Mesenchymal stem cell (in vitro differentiated cells and primary cell): ENCODE measurements around the gene CYP46A1.

Source experiments
- DNase-seq: peaks from one replicate; pipeline ENCODE4 v3.0.0-alpha.2; 2013
- H2AFZ ChIP-seq: one replicate; pipeline ENCODE4 v1.6.1; 2013; ENCODE audit warnings: low read depth, mild to moderate bottlenecking, control low read depth, inconsistent platforms, low read length, moderate library complexity
- H2AK5ac ChIP-seq: 2 replicates; pipeline ENCODE4 v1.6.1; 2013; ENCODE audit warnings: low read length, moderate library complexity, mild to moderate bottlenecking, inconsistent platforms; ENCODE audit not compliant: severe bottlenecking
- H2BK120ac ChIP-seq: one replicate; pipeline ENCODE4 v1.6.1; 2013; ENCODE audit warnings: low read depth, mild to moderate bottlenecking, inconsistent platforms, low read length, moderate library complexity
- H2BK12ac ChIP-seq, 2 experiments: one replicate each; pipeline ENCODE4 v1.6.1; 2013; ENCODE audit warnings: inconsistent platforms in 2 of 2, low read length in 2 of 2, mild to moderate bottlenecking in 2 of 2, moderate library complexity in 2 of 2, control low read depth in 1 of 2
- H2BK15ac ChIP-seq: one replicate; pipeline ENCODE4 v1.6.1; 2013; ENCODE audit warnings: mild to moderate bottlenecking, low read depth, inconsistent platforms; ENCODE audit not compliant: poor library complexity, severe bottlenecking
- H2BK5ac ChIP-seq: 2 replicates; pipeline ENCODE4 v1.6.1; 2013; ENCODE audit warnings: low read depth, mild to moderate bottlenecking, low read length, control low read depth, inconsistent platforms; ENCODE audit not compliant: poor library complexity, severe bottlenecking
- H3K14ac ChIP-seq, 2 experiments: one replicate each; pipeline ENCODE4 v1.6.1; 2013; ENCODE audit warnings: inconsistent platforms in 2 of 2, low read length in 2 of 2, control low read depth in 1 of 2, mild to moderate bottlenecking in 1 of 2, moderate library complexity in 1 of 2
- H3K18ac ChIP-seq, 2 experiments: one replicate each; pipeline ENCODE4 v1.6.1; 2013; ENCODE audit warnings: inconsistent platforms in 2 of 2, low read length in 2 of 2, control low read depth in 1 of 2, low read depth in 1 of 2, mild to moderate bottlenecking in 1 of 2
- H3K23ac ChIP-seq, 2 experiments: one replicate each; pipeline ENCODE4 v1.6.1; 2013; ENCODE audit warnings: inconsistent platforms in 2 of 2, low read length in 2 of 2, mild to moderate bottlenecking in 2 of 2, moderate library complexity in 2 of 2, control low read depth in 1 of 2
- H3K27ac ChIP-seq: 2 replicates; pipeline ENCODE4 v1.5.1; 2013; ENCODE audit warnings: mild to moderate bottlenecking, moderate library complexity, low read length, control low read depth, inconsistent platforms; ENCODE audit not compliant: poor library complexity, severe bottlenecking
- H3K27me3 ChIP-seq, 2 experiments: 2 replicates each; pipeline versions ENCODE4 v1.6.1 to v1.7.0; 2013; ENCODE audit warnings: low read length in 2 of 2, mild to moderate bottlenecking in 2 of 2, moderate library complexity in 2 of 2, control low read depth in 1 of 2, inconsistent platforms in 1 of 2; ENCODE audit not compliant: control insufficient read depth in 1 of 2, insufficient read depth in 1 of 2
- H3K36me3 ChIP-seq, 2 experiments: 2 replicates each; pipeline versions ENCODE4 v1.6.1 to v1.7.0; 2013; ENCODE audit warnings: low read length in 2 of 2, control low read depth in 1 of 2, inconsistent platforms in 1 of 2, low read depth in 1 of 2, mild to moderate bottlenecking in 1 of 2; ENCODE audit not compliant: insufficient read depth in 2 of 2, control insufficient read depth in 1 of 2
- H3K4ac ChIP-seq, 2 experiments: one replicate each; pipeline ENCODE4 v1.6.1; 2013; ENCODE audit warnings: inconsistent platforms in 2 of 2, low read length in 2 of 2, mild to moderate bottlenecking in 2 of 2, moderate library complexity in 2 of 2, control low read depth in 1 of 2, low read depth in 1 of 2
- H3K4me1 ChIP-seq: 2 replicates; pipeline ENCODE4 v1.6.1; 2013; ENCODE audit warnings: low read depth, low read length, control low read depth; ENCODE audit not compliant: control insufficient read depth, insufficient read depth
- H3K4me2 ChIP-seq: 2 replicates; pipeline ENCODE4 v1.6.1; 2013; ENCODE audit warnings: low read length, mild to moderate bottlenecking, inconsistent platforms; ENCODE audit not compliant: poor library complexity, severe bottlenecking
- H3K4me3 ChIP-seq, 2 experiments: 2 replicates each; pipeline versions ENCODE4 v1.5.1 to v1.7.0; 2013; ENCODE audit warnings: low read length in 2 of 2, mild to moderate bottlenecking in 2 of 2, control low read depth in 1 of 2, low read depth in 1 of 2; ENCODE audit not compliant: insufficient read depth in 1 of 2
- H3K79me1 ChIP-seq: replicated peaks from 2 replicates; pipeline ENCODE4 v1.6.1; 2013; ENCODE audit warnings: mild to moderate bottlenecking, control low read depth, low read length, inconsistent platforms; ENCODE audit not compliant: poor library complexity, severe bottlenecking
- H3K9ac ChIP-seq: 2 replicates; pipeline ENCODE4 v1.7.0; 2013; ENCODE audit warnings: mild to moderate bottlenecking, low read length, moderate library complexity
- H3K9me3 ChIP-seq: 2 replicates; pipeline ENCODE4 v1.7.0; 2013; ENCODE audit warnings: mild to moderate bottlenecking, low read length; ENCODE audit not compliant: control insufficient read depth
- H4K8ac ChIP-seq: one replicate; pipeline ENCODE4 v1.6.1; 2013; ENCODE audit warnings: inconsistent platforms, mild to moderate bottlenecking, low read length, moderate library complexity
- H4K91ac ChIP-seq: one replicate; pipeline ENCODE4 v1.6.1; 2013; ENCODE audit warnings: mild to moderate bottlenecking, low read length, inconsistent platforms
- WGBS: methylation state at CpG from one replicate; pipeline ENCODE4 v1.1.7; 2013; ENCODE audit warnings: mixed read lengths; 5-methylcytosine and 5-hydroxymethylcytosine counted together

CYP46A1 gene

DNA sequence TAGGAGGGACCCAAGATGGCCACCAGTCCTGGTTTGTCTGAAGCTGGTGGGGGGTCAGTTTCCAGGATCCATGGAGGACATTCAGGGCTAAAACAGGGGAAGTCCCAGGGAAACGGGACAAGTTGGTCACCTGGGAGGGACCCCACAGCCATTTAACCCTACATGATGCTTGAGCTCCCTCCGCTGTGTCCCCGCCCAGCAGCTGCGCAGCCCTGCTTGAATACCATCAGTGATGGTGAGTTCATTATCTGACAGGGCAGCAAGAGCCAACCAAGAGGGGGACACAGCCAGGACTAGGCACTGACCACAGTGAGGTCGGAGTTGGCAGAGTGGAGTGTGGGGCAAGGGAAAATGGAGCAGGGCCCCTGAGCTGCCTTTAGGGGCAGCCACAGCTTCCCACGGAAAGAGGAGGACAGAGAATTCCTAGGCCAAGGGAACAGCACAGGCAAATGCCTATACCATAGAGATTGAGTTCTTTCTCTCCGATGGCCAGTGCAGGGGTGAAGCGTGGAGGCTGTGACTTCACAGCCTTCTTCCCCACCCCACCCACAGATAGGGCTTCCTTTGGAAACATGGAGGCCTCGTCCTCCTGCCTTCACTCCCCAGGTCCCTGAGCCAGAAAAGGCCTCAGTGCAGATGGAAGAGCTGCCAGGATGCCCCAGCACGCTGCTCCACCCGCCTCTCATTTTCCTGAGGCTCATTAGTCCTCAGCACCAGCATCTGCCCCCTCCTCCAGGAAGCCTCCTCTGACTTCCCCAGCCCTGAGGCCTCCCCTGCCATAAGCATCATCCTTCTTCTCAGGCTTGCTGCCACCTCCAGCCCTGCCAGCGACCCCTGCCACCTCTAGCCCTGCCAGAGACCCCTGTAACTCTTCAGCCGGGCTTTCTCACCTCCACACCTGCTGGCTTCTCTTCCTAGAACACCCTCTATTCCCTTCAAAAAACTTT, 51.4 kb downstream of the CYP46A1 start:
- no peak overlapping the region for H3K27ac ChIP-seq
- H3K4me1 ChIP-seq, result peaks cover 7% of the 10 kb centered on the region
- no peak overlapping the region for H3K4me2 ChIP-seq
- no peak overlapping the region for H3K9ac ChIP-seq
- no peak overlapping the region for H3K18ac ChIP-seq
- no peak overlapping the region for H4K8ac ChIP-seq
- H3K14ac ChIP-seq, result no peak overlapping the region
- H3K36me3 ChIP-seq, result no peaks in the 10 kb centered on the region
- no peak overlapping the region for H2BK120ac ChIP-seq
- no peak overlapping the region for H3K4me3 ChIP-seq
- H4K91ac ChIP-seq, result no peak overlapping the region
- no peak for DNase-seq
- no peak overlapping the region for H3K23ac ChIP-seq
- peaks cover 0 to 19% of the 10 kb centered on the region in 2 experiments for H3K27me3 ChIP-seq
- no peak overlapping the region for H3K4ac ChIP-seq
- whole genome bisulfite sequencing, result 84% methylated on average over 13 of the region's 13 CpGs
- H3K79me1 ChIP-seq, result no peaks in the 10 kb centered on the region
- H2AK5ac ChIP-seq, result no peak overlapping the region
- no peaks in the 10 kb centered on the region for H3K9me3 ChIP-seq
- H2BK15ac ChIP-seq, result peak overlapping the region; percentile 12
- H2BK5ac ChIP-seq, result no peak overlapping the region
- H2BK12ac ChIP-seq, result no peak overlapping the region
- no peak overlapping the region for H2AFZ ChIP-seq

DNA sequence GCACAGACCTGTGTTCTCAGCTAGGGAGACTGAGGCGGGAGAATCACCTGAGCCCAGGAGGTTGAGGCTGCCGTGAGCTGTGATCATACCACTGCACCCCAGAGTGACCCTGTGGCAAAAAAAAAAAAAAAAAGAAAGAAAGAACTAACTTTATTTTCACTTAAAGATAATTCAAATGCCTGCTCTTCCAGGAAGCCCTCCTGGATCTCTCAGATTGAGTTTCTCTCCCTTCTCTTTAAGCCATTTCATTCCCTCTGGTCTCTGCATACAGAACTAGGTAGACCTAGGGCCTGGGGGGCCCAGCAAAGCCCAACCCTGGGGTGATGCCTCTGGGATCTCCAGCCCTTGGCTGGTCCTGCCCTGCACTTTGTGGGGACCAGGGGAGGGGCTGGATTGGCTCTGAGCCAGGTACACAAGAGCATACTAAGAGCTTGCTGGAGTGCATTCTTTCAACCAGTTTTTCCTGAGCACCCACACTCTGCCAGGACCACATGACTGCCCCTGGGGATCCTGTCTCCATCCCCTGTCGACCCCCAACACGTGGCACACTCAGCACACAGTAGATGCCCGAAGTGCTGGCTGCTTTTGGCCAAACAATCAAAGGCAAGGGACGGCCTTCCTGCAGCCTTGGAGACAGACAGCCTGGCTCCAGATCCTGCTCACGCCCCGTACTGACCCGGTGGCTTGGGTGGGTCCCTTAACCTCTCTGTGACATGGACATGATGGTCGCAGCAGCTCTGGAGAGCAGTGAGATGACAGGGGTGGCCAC, 52.7 kb downstream of the CYP46A1 start:
- H3K23ac ChIP-seq, result no peak overlapping the region
- no peak overlapping the region for H2AK5ac ChIP-seq
- H3K14ac ChIP-seq, result no peak overlapping the region
- H3K27ac ChIP-seq, result no peak overlapping the region
- H2BK12ac ChIP-seq, result no peak overlapping the region
- H3K79me1 ChIP-seq, result no peaks in the 10 kb centered on the region
- H4K8ac ChIP-seq, result no peak overlapping the region
- H3K27me3 ChIP-seq, result peaks cover 0 to 17% of the 10 kb centered on the region in 2 experiments
- no peak overlapping the region for H2BK120ac ChIP-seq
- H3K4ac ChIP-seq, result no peak overlapping the region
- DNase-seq, result no peak
- no peaks in the 10 kb centered on the region for H3K36me3 ChIP-seq
- no peak overlapping the region for H2BK15ac ChIP-seq
- no peak overlapping the region for H3K4me2 ChIP-seq
- H3K4me3 ChIP-seq, result peak overlapping the region in 1 of 2 experiments; percentile 72
- peak overlapping the region; percentile 45 for H3K9ac ChIP-seq
- H2AFZ ChIP-seq, result no peak overlapping the region
- peaks cover 5% of the 10 kb centered on the region for H3K4me1 ChIP-seq
- no peak overlapping the region for H4K91ac ChIP-seq
- 67% methylated on average over 8 of the region's 10 CpGs for WGBS
- no peak overlapping the region for H3K18ac ChIP-seq
- no peaks in the 10 kb centered on the region for H3K9me3 ChIP-seq
- H2BK5ac ChIP-seq, result no peak overlapping the region

DNA sequence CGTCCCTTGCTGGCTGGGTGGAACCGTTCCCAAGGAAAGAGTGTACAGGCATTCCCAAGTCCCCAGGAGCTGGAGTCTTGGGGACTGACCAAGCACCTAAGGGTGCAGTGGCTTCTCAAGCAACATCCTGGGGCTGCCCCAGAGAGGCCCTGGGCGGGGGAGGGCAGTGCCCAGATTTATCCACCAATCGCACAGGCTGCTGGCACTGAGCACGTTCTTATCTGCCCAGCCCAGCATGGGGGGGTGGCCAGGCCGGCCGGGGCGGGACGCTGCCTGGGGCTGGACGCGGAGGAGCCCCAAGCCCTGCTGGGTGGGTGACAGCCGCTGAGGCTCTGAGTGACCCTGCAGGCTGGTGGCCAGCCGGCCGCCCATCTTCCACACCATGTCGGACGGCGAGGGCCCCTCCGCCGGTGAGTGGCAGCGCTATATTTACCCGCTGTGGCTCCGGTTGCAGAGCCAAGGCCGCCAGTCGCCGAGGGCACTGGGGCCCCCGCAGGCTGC, 53.4 kb downstream of the CYP46A1 start:
- no peak overlapping the region for H2BK5ac ChIP-seq
- no peak for DNase-seq
- no peaks in the 10 kb centered on the region for H3K36me3 ChIP-seq
- peak overlapping the region; percentile 45 for H3K9ac ChIP-seq
- no peak overlapping the region for H2BK12ac ChIP-seq
- H3K9me3 ChIP-seq, result no peaks in the 10 kb centered on the region
- 92% methylated on average over 26 of the region's 26 CpGs for WGBS
- H4K8ac ChIP-seq, result no peak overlapping the region
- no peak overlapping the region for H2BK15ac ChIP-seq
- H3K4me3 ChIP-seq, result peak overlapping the region in 1 of 2 experiments; percentile 72
- H4K91ac ChIP-seq, result no peak overlapping the region
- no peak overlapping the region for H3K27ac ChIP-seq
- no peak overlapping the region for H3K14ac ChIP-seq
- H2BK120ac ChIP-seq, result no peak overlapping the region
- H3K4me2 ChIP-seq, result no peak overlapping the region
- no peak overlapping the region for H3K23ac ChIP-seq
- H3K18ac ChIP-seq, result no peak overlapping the region
- H3K4me1 ChIP-seq, result peaks cover 5% of the 10 kb centered on the region
- no peak overlapping the region for H2AFZ ChIP-seq
- H3K4ac ChIP-seq, result no peak overlapping the region
- H3K79me1 ChIP-seq, result no peaks in the 10 kb centered on the region
- no peak overlapping the region for H2AK5ac ChIP-seq
- peaks cover 0 to 14% of the 10 kb centered on the region in 2 experiments for H3K27me3 ChIP-seq
